GM12878 (cell line): ENCODE results near the gene BTBD19. TPM values are rescaled to one million over a fixed set of nuclear protein-coding genes. Genes with fewer than 3 reads are reported as not detected.

ENCODE experiments used
- ATAC-seq: fragments of 200-7000 bp; cut with Tn5 transposase; 3 replicates; pipeline ENCODE4 v1.9.1; 2020; ENCODE audit warnings: mild to moderate bottlenecking, moderate library complexity
- BruUV-seq: library from RNA; stranded (reverse); fragments of 400-500 nt; replicated peaks from 2 replicates; lab custom pipeline; 2021; lab: Mats Ljungman, UMichigan
- CTCF ChIA-PET: fragments of 300-600 bp; sonication (Branson Sonifier 250); formaldehyde crosslinking; extraction: SDS; loops from one replicate; lab custom pipeline; 2021; ENCODE audit warnings: inconsistent platforms; lab: Yijun Ruan, JAX
- POLR2A ChIA-PET: fragments of 350-600 bp; formaldehyde crosslinking; extraction: SDS; loops from one replicate; lab custom pipeline; 2021; ENCODE audit warnings: inconsistent platforms; lab: Charles Lee
- RAD21 ChIA-PET: fragments of 300-600 bp; sonication (Branson Sonifier 250); formaldehyde crosslinking; loops from one replicate; lab custom pipeline; 2023; ENCODE audit warnings: antibody characterized with exemption; ENCODE audit not compliant: unreplicated experiment; lab: Charles Lee
- SMC1A ChIA-PET: fragments of 300-600 bp; sonication (Branson Sonifier 250); formaldehyde crosslinking; loops from one replicate; lab custom pipeline; 2023; ENCODE audit not compliant: unreplicated experiment, uncharacterized antibody; lab: Charles Lee
- DNase-seq: peaks from one replicate; pipeline ENCODE4 v3.0.0-alpha.2; 2011; ENCODE audit warnings: low read depth, low spot score
- FAIRE-seq: peaks from 3 replicates; lab custom pipeline; 2011; peaks lifted over from hg19 to GRCh38; lab: Jason Lieb, UNC
- H2AFZ ChIP-seq: 2 replicates; pipeline ENCODE4 v1.6.0; 2011; ENCODE audit warnings: low read depth, low read length, control low read depth; ENCODE audit not compliant: control insufficient read depth
- H3K27ac ChIP-seq: 2 replicates; pipeline ENCODE4 v1.5.1; 2011; ENCODE audit warnings: control low read depth; ENCODE audit not compliant: control insufficient read depth, insufficient read depth
- H3K27me3 ChIP-seq, 2 experiments: replicated peaks in 1 of 2; 2 replicates each; pipeline versions ENCODE4 v1.6.0 to v1.6.1; 2011; ENCODE audit warnings: low read length in 1 of 2; ENCODE audit not compliant: control insufficient read depth in 2 of 2, insufficient read depth in 2 of 2
- H3K36me3 ChIP-seq, 2 experiments: 2 replicates each; pipeline ENCODE4 v1.5.1; 2011; ENCODE audit warnings: low read length in 1 of 2; ENCODE audit not compliant: control insufficient read depth in 2 of 2, insufficient read depth in 2 of 2
- H3K4me1 ChIP-seq: 2 replicates; pipeline ENCODE4 v1.6.1; 2011; ENCODE audit warnings: mild to moderate bottlenecking, low read length, moderate library complexity, mixed read lengths; ENCODE audit not compliant: control insufficient read depth, insufficient read depth
- H3K4me2 ChIP-seq: 2 replicates; pipeline ENCODE4 v1.6.0; 2011; ENCODE audit warnings: control low read depth; ENCODE audit not compliant: control insufficient read depth, insufficient read depth
- H3K4me3 ChIP-seq: fragments of 200-600 bp; sonication (generic); 2 replicates; pipeline ENCODE4 v1.5.1; 2016
- H3K79me2 ChIP-seq: 2 replicates; pipeline ENCODE4 v1.6.0; 2011; ENCODE audit warnings: low read length; ENCODE audit not compliant: control insufficient read depth, insufficient read depth
- H3K9ac ChIP-seq: 2 replicates; pipeline ENCODE4 v1.8.0; 2011; ENCODE audit warnings: low read length, control low read depth, mixed read lengths; ENCODE audit not compliant: control insufficient read depth, insufficient read depth
- H3K9me3 ChIP-seq: replicated peaks from 3 replicates; pipeline ENCODE4 v1.5.1; 2011; ENCODE audit warnings: mild to moderate bottlenecking, low read length; ENCODE audit not compliant: control insufficient read depth, insufficient read depth
- H4K20me1 ChIP-seq: 2 replicates; pipeline ENCODE4 v1.6.0; 2011; ENCODE audit not compliant: control insufficient read depth, insufficient read depth
- BHLHE40 ChIP-seq, 2 experiments: fragments of 450-650 bp in 1 of 2; IDR thresholded peaks; 2 replicates each; pipeline ENCODE4 v1.6.1; 2011 to 2017; ENCODE audit warnings: low read depth in 2 of 2, borderline replicate concordance in 1 of 2, improper control_type of control experiment in 1 of 2, low read length in 1 of 2, mild to moderate bottlenecking in 1 of 2
- CBX3 ChIP-seq: fragments of 200-600 bp; sonication (generic); IDR thresholded peaks from 2 replicates; pipeline ENCODE4 v1.6.1; 2016; ENCODE audit warnings: low read depth, borderline replicate concordance
- CHD4 ChIP-seq: fragments of 200-600 bp; sonication (generic); IDR thresholded peaks from 2 replicates; pipeline ENCODE4 v1.6.1; 2016; ENCODE audit warnings: mild to moderate bottlenecking
- EGR1 ChIP-seq, 2 experiments: IDR thresholded peaks; 1 replicate in 1 of 2; 2 replicates in 1 of 2; pipeline ENCODE4 v1.6.1; 2011 to 2012; ENCODE audit warnings: low read depth in 2 of 2, low read length in 2 of 2, borderline replicate concordance in 1 of 2, mild to moderate bottlenecking in 1 of 2, moderate library complexity in 1 of 2
- FOS ChIP-seq: IDR thresholded peaks from 3 replicates; pipeline ENCODE4 v1.6.1; 2011; ENCODE audit warnings: borderline replicate concordance; ENCODE audit not compliant: insufficient read length; ENCODE audit errors: extremely low read depth
- IKZF1 ChIP-seq: fragments of 450-650 bp; conservative IDR thresholded peaks from 2 replicates; pipeline ENCODE4 v1.6.1; 2017; ENCODE audit warnings: antibody characterized with exemption, mild to moderate bottlenecking
- IKZF2 ChIP-seq, 2 experiments: fragments of 450-650 bp; IDR thresholded peaks; 2 replicates each; pipeline ENCODE4 v1.6.1; 2017; ENCODE audit warnings: mild to moderate bottlenecking in 2 of 2, moderate library complexity in 2 of 2
- KDM1A ChIP-seq: fragments of 200-600 bp; sonication (generic); IDR thresholded peaks from 2 replicates; pipeline ENCODE4 v1.6.1; 2016; ENCODE audit warnings: borderline replicate concordance
- NFYA ChIP-seq: IDR thresholded peaks from 2 replicates; pipeline ENCODE4 v1.6.1; 2011; ENCODE audit warnings: low read depth, mild to moderate bottlenecking, low read length, improper control_type of control experiment, borderline replicate concordance
- NFYB ChIP-seq: IDR thresholded peaks from 2 replicates; pipeline ENCODE4 v1.6.1; 2011; ENCODE audit warnings: low read depth, mild to moderate bottlenecking, low read length, improper control_type of control experiment, moderate library complexity; ENCODE audit not compliant: insufficient read depth
- RFX5 ChIP-seq: IDR thresholded peaks from 2 replicates; pipeline ENCODE4 v1.6.1; 2011; ENCODE audit warnings: low read depth, low read length, improper control_type of control experiment
- SIN3A ChIP-seq: IDR thresholded peaks from 2 replicates; pipeline ENCODE4 v1.6.1; 2012; ENCODE audit warnings: low read depth, low read length, improper control_type of control experiment
- SREBF1 ChIP-seq: IDR thresholded peaks from 2 replicates; pipeline ENCODE4 v1.6.1; 2012; ENCODE audit warnings: mild to moderate bottlenecking, low read length
- USF2 ChIP-seq: IDR thresholded peaks from 2 replicates; pipeline ENCODE4 v1.6.1; 2011; ENCODE audit warnings: low read depth, low read length, improper control_type of control experiment, borderline replicate concordance
- ZNF384 ChIP-seq: IDR thresholded peaks from 2 replicates; pipeline ENCODE4 v1.6.1; 2012; ENCODE audit warnings: low read depth, mild to moderate bottlenecking, low read length, improper control_type of control experiment, borderline replicate concordance
- WGBS: methylation state at CpG from one replicate; pipeline ENCODE4 v1.1.6; 2016; ENCODE audit warnings: low lambda C conversion rate; ENCODE audit not compliant: insufficient replicate concordance, insufficient coverage; ENCODE audit errors: missing lambda C conversion rate; 5-methylcytosine and 5-hydroxymethylcytosine counted together
- in situ Hi-C: fragments of 300-500 bp; cut with MboI; formaldehyde crosslinking; loops from 9 replicates; pipeline ENCODE4 v1.14.3; 2018; ENCODE audit warnings: mixed read lengths
- intact Hi-C: fragments of 100-400 bp; cut with micrococcal nuclease; formaldehyde crosslinking; loops from one replicate; pipeline ENCODE4 v1.14.2; 2022; ENCODE audit not compliant: unreplicated experiment
- polyA plus RNA-seq, 11 experiments: library from polyadenylated mRNA; depleted of rRNA in 4 of 11; unstranded in 6 of 11; stranded (reverse) in 5 of 11; fragments of >200 nt; fragmentation: Nextera tagmentation in 4 of 11; fragmentation: Illumina TruSeq in 1 of 11; extraction: Ambion mirVana in 4 of 11; extraction: Trizol in 1 of 11; gene quantifications; 1 replicate in 1 of 11; 2 replicates in 10 of 11; pipeline versions ENCODE4 v1.2.1 to v1.2.3, GENCODE V29; 2011 to 2016; ENCODE audit warnings: inconsistent platforms in 2 of 11, missing spikeins in 2 of 11, low read depth in 1 of 11
- total RNA-seq, 4 experiments: library from RNA; depleted of rRNA in 3 of 4; stranded (reverse); fragments of >200 nt in 3 of 4; fragmentation: Illumina TruSeq in 1 of 4; extraction: Trizol in 1 of 4; gene quantifications; 2 replicates each; pipeline versions ENCODE4 v1.2.1 to v1.2.3, GENCODE V29; 2013 to 2021
- TF ChIP-seq, protein P1 (sequence below): fragments of 450-650 bp; IDR thresholded peaks from 2 replicates; pipeline ENCODE4 v1.6.1; 2018; ENCODE audit warnings: borderline replicate concordance, mild to moderate bottlenecking; ENCODE audit not compliant: partially characterized antibody

The BTBD19 gene
- total and polyA plus RNA-seq, 10 of the 15 experiments (the other 5 are each of a cell fraction or from before 2014, with no cell fraction given) = 0.13 to 2.7 (median 0.42) TPM

DNA sequence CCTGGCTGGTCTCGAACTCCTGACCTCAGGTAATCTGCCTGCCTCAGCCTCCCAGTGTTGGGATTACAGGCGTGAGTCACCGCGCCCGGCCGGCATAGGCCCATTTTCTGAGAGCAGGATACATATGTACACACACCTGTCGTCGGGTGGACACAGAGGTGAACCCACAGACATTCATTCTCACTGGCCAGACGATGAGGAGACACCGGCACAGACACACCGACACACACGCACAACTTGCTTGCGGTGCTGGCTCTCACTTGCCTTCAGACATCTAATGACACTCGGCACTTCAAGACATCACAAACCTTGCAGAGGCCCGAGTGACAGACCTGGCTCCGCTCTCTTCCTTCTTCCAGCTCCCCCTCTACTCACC is 34.2 kb downstream of the BTBD19 start (continued):
- TF ChIP-seq, protein P1, sequence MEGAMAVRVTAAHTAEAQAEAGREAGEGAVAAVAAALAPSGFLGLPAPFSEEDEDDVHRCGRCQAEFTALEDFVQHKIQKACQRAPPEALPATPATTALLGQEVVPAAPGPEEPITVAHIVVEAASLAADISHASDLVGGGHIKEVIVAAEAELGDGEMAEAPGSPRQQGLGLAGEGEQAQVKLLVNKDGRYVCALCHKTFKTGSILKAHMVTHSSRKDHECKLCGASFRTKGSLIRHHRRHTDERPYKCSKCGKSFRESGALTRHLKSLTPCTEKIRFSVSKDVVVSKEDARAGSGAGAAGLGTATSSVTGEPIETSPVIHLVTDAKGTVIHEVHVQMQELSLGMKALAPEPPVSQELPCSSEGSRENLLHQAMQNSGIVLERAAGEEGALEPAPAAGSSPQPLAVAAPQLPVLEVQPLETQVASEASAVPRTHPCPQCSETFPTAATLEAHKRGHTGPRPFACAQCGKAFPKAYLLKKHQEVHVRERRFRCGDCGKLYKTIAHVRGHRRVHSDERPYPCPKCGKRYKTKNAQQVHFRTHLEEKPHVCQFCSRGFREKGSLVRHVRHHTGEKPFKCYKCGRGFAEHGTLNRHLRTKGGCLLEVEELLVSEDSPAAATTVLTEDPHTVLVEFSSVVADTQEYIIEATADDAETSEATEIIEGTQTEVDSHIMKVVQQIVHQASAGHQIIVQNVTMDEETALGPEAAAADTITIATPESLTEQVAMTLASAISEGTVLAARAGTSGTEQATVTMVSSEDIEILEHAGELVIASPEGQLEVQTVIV = no peak
- TF ChIP-seq SIN3A (no peak), RFX5 (no peak), ZNF384 (no peak)

- BruUV-seq = no TSS peak
- 23% methylated on average over 51 of the region's 72 CpGs for WGBS
- intact Hi-C loops (no loop called here), in situ Hi-C loops (no loop called here)
- no peaks in the 10 kb centered on the region for H3K36me3 ChIP-seq
- no peaks in the 10 kb centered on the region for H3K4me1 ChIP-seq
- peak within 1 kb of the TSS; percentile 47; the same call in 1 of the 2 replicates for H3K4me3 ChIP-seq
- H3K4me2 ChIP-seq = peak within 1 kb of the TSS; percentile 77
- ChIA-PET RAD21 (interaction anchor here (1.1 to 1.3 kb wide), 2 partner anchors 43 to 121 kb away, joined by 3 to 6 read pairs; partner anchors contain the start of gene PLK3), POLR2A (interaction anchor here (0.5 to 0.7 kb wide), 3 partner anchors 66 to 751 kb away, joined by 4 to 6 read pairs (median 5); no protein-coding TSS in a partner anchor), CTCF (no interaction called here), SMC1A (interaction anchor here (0.6 kb wide), 2 partner anchors 143 to 190 kb away, joined by 3 read pairs; partner anchors contain the start of gene EIF2B3)
- H4K20me1 ChIP-seq = no peaks in the 10 kb centered on the region
- no peak within 1 kb of the TSS; the same call in 1 of the 2 replicates for H3K9ac ChIP-seq
- no peak for FAIRE-seq
- no peak within 1 kb of the TSS for H3K27ac ChIP-seq
- peak within 1 kb of the TSS; percentile 60 for H2AFZ ChIP-seq
- DNase-seq = no peak
- no peaks in the 10 kb centered on the region for H3K9me3 ChIP-seq
- H3K79me2 ChIP-seq = no peaks in the 10 kb centered on the region
- peak; percentile 85 for ATAC-seq
- H3K27me3 ChIP-seq = no peaks in the 10 kb centered on the region
- TF ChIP-seq EGR1 (IDR thresholded peaks at IDR 0.05; ENCODE audit: borderline replicate concordance in 1 of 2, low read depth in 2 of 2, low read length in 2 of 2) (peak in 1 of 2 experiments; percentile 14; a peak in 1 of 3 replicates), BHLHE40 (IDR thresholded peaks at IDR 0.05; ENCODE audit: borderline replicate concordance in 1 of 2, low read depth in 2 of 2, low read length in 1 of 2) (no peak), FOS (no peak), SREBF1 (no peak), NFYA (no peak), IKZF1 (peak; percentile 15; the same call in 1 of the 2 replicates), CBX3 (no peak), NFYB (0 out of 2 replicates have a peak, but pooled peaks have one; percentile 22), USF2 (no peak), CHD4 (no peak), KDM1A (no peak), IKZF2 (IDR thresholded peaks at IDR 0.05) (no peak)
These were observed 34.7 kb downstream of the BTBD19 start, which contains the start of gene PTCH2 for GRCh38 chr1:44842862-44843655. TSS of gene PTCH2 (minus strand) at chr1:44843253. CDS start at chr1:44842932, 321 bp downstream.
